ENCODE data around the gene CRYBB3.

Gene CRYBB3

GRCh38 chr22:25199731-25200520 is at the start of gene CRYBB3:
Gene CRYBB3 (plus strand): TSS chr22:25199858. CDS start chr22:25201397, 1,539 bp downstream.
- DNase-seq (ENCODE audit: low read depth): no peak

GRCh38 chr22:25153961-25154666 is 45.5 kb upstream of the CRYBB3 start:
- DNase-seq (ENCODE audit: low read depth): no peak

GRCh38 chr22:25154667-25154999 is 45.0 kb upstream of the CRYBB3 start:
- no peak for DNase-seq (ENCODE audit: low read depth)

GRCh38 chr22:25156736-25157135 is 42.9 kb upstream of the CRYBB3 start:
- DNase-seq (ENCODE audit: low read depth): no peak

GRCh38 chr22:25159028-25159427 is 40.6 kb upstream of the CRYBB3 start:
- DNase-seq (ENCODE audit: low read depth): no peak

- no peak for DNase-seq (ENCODE audit: low read depth)
Measured at GRCh38 chr22:25160120-25160996, 39.3 kb upstream of the CRYBB3 start.

- no peak for DNase-seq (ENCODE audit: low read depth)
Measured at GRCh38 chr22:25161017-25161915, 38.4 kb upstream of the CRYBB3 start.

- DNase-seq (ENCODE audit: low read depth): no peak
Measured at GRCh38 chr22:25161916-25162530, 37.6 kb upstream of the CRYBB3 start.

- DNase-seq (ENCODE audit: low read depth): no peak
Measured at GRCh38 chr22:25162561-25162960, 37.1 kb upstream of the CRYBB3 start.

GRCh38 chr22:25165785-25166184 is 33.9 kb upstream of the CRYBB3 start:
- no peak for DNase-seq (ENCODE audit: low read depth)

GRCh38 chr22:25166266-25167040 is 33.2 kb upstream of the CRYBB3 start:
- DNase-seq (ENCODE audit: low read depth): no peak

- DNase-seq (ENCODE audit: low read depth): no peak
Measured at GRCh38 chr22:25167082-25167481, 32.6 kb upstream of the CRYBB3 start.

GRCh38 chr22:25167834-25168601 is 31.6 kb upstream of the CRYBB3 start:
- no peak for DNase-seq (ENCODE audit: low read depth)

GRCh38 chr22:25169278-25170031 is 30.2 kb upstream of the CRYBB3 start:
- DNase-seq (ENCODE audit: low read depth): no peak

GRCh38 chr22:25170426-25170980 is 29.2 kb upstream of the CRYBB3 start:
- DNase-seq (ENCODE audit: low read depth): no peak

- no peak for DNase-seq (ENCODE audit: low read depth)
Measured at GRCh38 chr22:25172153-25172552, 27.5 kb upstream of the CRYBB3 start.

- DNase-seq (ENCODE audit: low read depth): no peak
Measured at GRCh38 chr22:25174156-25174887, 25.3 kb upstream of the CRYBB3 start.
